Muscle of leg (tissue), 11 donors: ENCODE results near the gene PTPN7. TPM values are rescaled to one million over a fixed set of nuclear protein-coding genes. Genes with fewer than 3 reads are reported as not detected.
"Not testable (repeated sequence)": the region's sequence is repeated elsewhere in the genome, so short reads cannot be mapped to it uniquely, and the experiment has no call there.

ENCODE experiments used
- DNase-seq: peaks from one replicate; pipeline ENCODE4 v3.0.0; 2013
- H3K27ac ChIP-seq: one replicate; pipeline ENCODE4 v1.5.1; 2013; ENCODE audit warnings: mild to moderate bottlenecking, low read length, control low read depth
- H3K27me3 ChIP-seq: one replicate; pipeline ENCODE4 v1.6.1; 2013; ENCODE audit warnings: low read length; ENCODE audit not compliant: control insufficient read depth, insufficient read depth
- H3K36me3 ChIP-seq: one replicate; pipeline ENCODE4 v1.6.1; 2013; ENCODE audit warnings: low read length; ENCODE audit not compliant: control insufficient read depth, insufficient read depth
- H3K4me1 ChIP-seq: one replicate; pipeline ENCODE4 v1.6.1; 2013; ENCODE audit warnings: low read length; ENCODE audit not compliant: control insufficient read depth, insufficient read depth
- H3K4me3 ChIP-seq: one replicate; pipeline ENCODE4 v1.5.1; 2013; ENCODE audit warnings: low read length, control low read depth
- H3K9me3 ChIP-seq: replicated peaks from 2 replicates; pipeline ENCODE4 v1.6.1; 2013; ENCODE audit warnings: low read depth, low read length; ENCODE audit not compliant: control insufficient read depth
- WGBS: methylation state at CpG from one replicate; pipeline ENCODE4 v1.1.5; 2013; ENCODE audit warnings: missing lambda C conversion rate; ENCODE audit not compliant: insufficient coverage; 5-methylcytosine and 5-hydroxymethylcytosine counted together
- polyA plus RNA-seq, 8 donors: library from polyadenylated mRNA; unstranded; fragments of 120-200 nt; gene quantifications; one replicate each; pipeline versions ENCODE4 v1.2.1 to v1.2.3, GENCODE V29; 2013; ENCODE audit warnings: inconsistent platforms in 1 of 8, low replicate concordance in 1 of 8; ENCODE audit not compliant: insufficient read length in 8 of 8, insufficient read depth in 1 of 8
- total RNA-seq: library from RNA; stranded (reverse); fragments of 120-200 nt; gene quantifications from one replicate; pipeline ENCODE4 v1.2.4, GENCODE V29; 2013

PTPN7 gene
- total and polyA plus RNA-seq, 9 donors: 0.44 to 1.1 (median 0.60) TPM

GRCh38 chr1:202143011-202143767 is 17.2 kb downstream of the PTPN7 start:
- Histone ChIP-seq H3K4me1 (peaks cover 22% of the 10 kb centered on the region), H3K27me3 (no peaks in the 10 kb centered on the region), H3K36me3 (peaks cover 12% of the 10 kb centered on the region), H3K27ac (peak overlapping the region; percentile 85), H3K4me3 (peak overlapping the region; percentile 93), H3K9me3 (no peaks in the 10 kb centered on the region)
- DNase-seq: peak; percentile 68
- 20% methylated on average over 16 of the region's 17 CpGs for WGBS

- Histone ChIP-seq H3K4me1 (peaks cover 22% of the 10 kb centered on the region), H3K36me3 (peaks cover 25% of the 10 kb centered on the region)
- not testable (repeated sequence) for H3K27me3 ChIP-seq, H3K4me3 ChIP-seq, DNase-seq, H3K9me3 ChIP-seq, H3K27ac ChIP-seq
- WGBS: no CpG with 5 or more reads among the region's 3 CpGs
These were observed 18.9 kb downstream of the PTPN7 start for GRCh38 chr1:202141468-202141867.

- Histone ChIP-seq H3K27ac (no peak overlapping the region), H3K4me3 (no peak overlapping the region), H3K4me1 (peaks cover 22% of the 10 kb centered on the region), H3K36me3 (peaks cover 26% of the 10 kb centered on the region), H3K27me3 (no peaks in the 10 kb centered on the region), H3K9me3 (no peaks in the 10 kb centered on the region)
- WGBS: 90% methylated on average over 3 of the region's 4 CpGs
- no peak for DNase-seq
These were observed 19.6 kb downstream of the PTPN7 start for GRCh38 chr1:202140833-202141232.

- peak; percentile 73 for DNase-seq
- peaks cover 56% of the 10 kb centered on the region for H3K36me3 ChIP-seq
- H3K27ac ChIP-seq: no peak overlapping the region
- WGBS: 67% methylated on average over 3 of the region's 15 CpGs
- no peak overlapping the region for H3K4me3 ChIP-seq
- no peaks in the 10 kb centered on the region for H3K27me3 ChIP-seq
- H3K4me1 ChIP-seq: peaks cover 19% of the 10 kb centered on the region
- no peaks in the 10 kb centered on the region for H3K9me3 ChIP-seq
These were observed 25.1 kb downstream of the PTPN7 start for GRCh38 chr1:202135221-202135721.

- Histone ChIP-seq H3K9me3 (no peaks in the 10 kb centered on the region), H3K4me3 (no peak overlapping the region), H3K36me3 (peaks cover 56% of the 10 kb centered on the region), H3K27ac (no peak overlapping the region), H3K27me3 (no peaks in the 10 kb centered on the region), H3K4me1 (peaks cover 22% of the 10 kb centered on the region)
- DNase-seq: no peak
- 84% methylated on average over 11 of the region's 13 CpGs for WGBS
These were observed 25.7 kb downstream of the PTPN7 start for GRCh38 chr1:202134645-202135172.

GRCh38 chr1:202133989-202134388 is 26.4 kb downstream of the PTPN7 start:
- H3K9me3 ChIP-seq: no peaks in the 10 kb centered on the region
- DNase-seq: no peak
- peaks cover 56% of the 10 kb centered on the region for H3K36me3 ChIP-seq
- peaks cover 22% of the 10 kb centered on the region for H3K4me1 ChIP-seq
- H3K4me3 ChIP-seq: no peak overlapping the region
- no CpG with 5 or more reads among the region's 5 CpGs for WGBS
- no peak overlapping the region for H3K27ac ChIP-seq
- H3K27me3 ChIP-seq: no peaks in the 10 kb centered on the region

GRCh38 chr1:202133496-202133895 is 26.9 kb downstream of the PTPN7 start:
- Histone ChIP-seq H3K36me3 (peaks cover 56% of the 10 kb centered on the region), H3K27me3 (no peaks in the 10 kb centered on the region), H3K9me3 (no peaks in the 10 kb centered on the region), H3K4me3 (no peak overlapping the region), H3K27ac (no peak overlapping the region), H3K4me1 (peaks cover 22% of the 10 kb centered on the region)
- 80% methylated on average over 7 of the region's 8 CpGs for WGBS
- DNase-seq: no peak

- H3K27ac ChIP-seq: peak overlapping the region; percentile 62
- WGBS: 86% methylated on average over 11 of the region's 14 CpGs
- no peak overlapping the region for H3K4me3 ChIP-seq
- H3K27me3 ChIP-seq: no peaks in the 10 kb centered on the region
- no peaks in the 10 kb centered on the region for H3K9me3 ChIP-seq
- peaks cover 22% of the 10 kb centered on the region for H3K4me1 ChIP-seq
- peaks cover 51% of the 10 kb centered on the region for H3K36me3 ChIP-seq
- DNase-seq: no peak
These were observed 27.4 kb downstream of the PTPN7 start for GRCh38 chr1:202133001-202133400.

- Histone ChIP-seq H3K9me3 (no peaks in the 10 kb centered on the region), H3K27ac (peak overlapping the region; percentile 62), H3K4me3 (no peak overlapping the region), H3K4me1 (peaks cover 22% of the 10 kb centered on the region), H3K27me3 (no peaks in the 10 kb centered on the region), H3K36me3 (peaks cover 44% of the 10 kb centered on the region)
- WGBS: 30% methylated on average over 9 of the region's 12 CpGs
- DNase-seq: peak; percentile 76
These were observed 28.2 kb downstream of the PTPN7 start for GRCh38 chr1:202131956-202132821.
